H1 (cell line): Measurements from ENCODE around the gene GSTT2.

Experiments used
- CEBPB ChIP-seq: IDR thresholded peaks from 2 replicates; pipeline ENCODE4 v1.6.1; 2012; ENCODE audit warnings: low read depth, low read length
- EP300 ChIP-seq, 2 experiments: IDR thresholded peaks; 1 replicate in 1 of 2; 2 replicates in 1 of 2; pipeline ENCODE4 v1.6.1; 2011 to 2012; ENCODE audit warnings: low read depth in 2 of 2, low read length in 2 of 2, mild to moderate bottlenecking in 2 of 2, borderline replicate concordance in 1 of 2, inconsistent platforms in 1 of 2, moderate library complexity in 1 of 2
- GABPA ChIP-seq: IDR thresholded peaks from 2 replicates; pipeline ENCODE4 v1.6.1; 2011; ENCODE audit warnings: mild to moderate bottlenecking, low read length, moderate library complexity, borderline replicate concordance; ENCODE audit not compliant: insufficient read depth
- MAFK ChIP-seq: IDR thresholded peaks from 2 replicates; pipeline ENCODE4 v1.6.1; 2012; ENCODE audit warnings: low read depth, mild to moderate bottlenecking, improper control_type of control experiment, low read length
- POLR2A ChIP-seq, 2 experiments: IDR thresholded peaks; 1 replicate in 1 of 2; 2 replicates in 1 of 2; pipeline ENCODE4 v1.6.1; 2011; ENCODE audit warnings: low read depth in 2 of 2, low read length in 2 of 2, mild to moderate bottlenecking in 2 of 2; ENCODE audit errors: control extremely low read depth in 1 of 2
- POLR2AphosphoS5 ChIP-seq: IDR thresholded peaks from 2 replicates; pipeline ENCODE4 v1.6.1; 2011; ENCODE audit warnings: low read depth, low read length
- SIX5 ChIP-seq: IDR thresholded peaks from 2 replicates; pipeline ENCODE4 v1.6.1; 2011; ENCODE audit warnings: mild to moderate bottlenecking, low read depth, low read length
- TF ChIP-seq, protein P1 (sequence below): IDR thresholded peaks from 2 replicates; pipeline ENCODE4 v1.6.1; 2011; ENCODE audit warnings: low read depth, mild to moderate bottlenecking, low read length; ENCODE audit not compliant: insufficient read depth
- TF ChIP-seq, protein P2 (sequence below): IDR thresholded peaks from 2 replicates; pipeline ENCODE4 v1.6.1; 2012; ENCODE audit warnings: inconsistent platforms
- TF ChIP-seq, protein P3 (sequence below), 3 experiments: IDR thresholded peaks; 1 replicate in 2 of 3; 2 replicates in 1 of 3; pipeline versions ENCODE4 v1.5.1 to v1.6.1; 2011; ENCODE audit warnings: low read length in 3 of 3, mild to moderate bottlenecking in 3 of 3, inconsistent platforms in 2 of 3, low read depth in 1 of 3, moderate library complexity in 1 of 3; ENCODE audit not compliant: insufficient read depth in 1 of 3; ENCODE audit errors: control extremely low read depth in 1 of 3

DNA sequence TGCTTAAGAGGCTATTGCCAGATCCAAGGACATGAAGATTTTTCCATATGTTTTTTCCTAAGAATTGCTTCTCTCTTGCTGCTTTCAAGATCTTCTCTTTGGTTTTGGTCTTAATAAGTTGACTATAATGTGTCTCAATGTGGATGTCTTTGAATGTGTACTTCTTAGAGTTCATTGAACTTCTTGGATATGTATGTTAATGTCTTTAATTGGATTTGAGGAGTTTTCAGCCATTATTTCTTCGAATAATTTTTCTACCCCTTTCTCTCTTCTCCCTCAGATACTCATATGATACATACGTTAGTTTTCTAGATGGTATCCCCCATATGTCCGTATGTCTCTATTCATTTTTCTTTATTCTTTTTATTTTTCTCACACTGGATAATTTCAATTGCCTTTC, 44.4 kb downstream of the GSTT2 start:
- TF ChIP-seq POLR2A (IDR thresholded peaks at IDR 0.05; ENCODE audit: control extremely low read depth in 1 of 2, low read depth in 2 of 2, low read length in 2 of 2) (no peak), POLR2AphosphoS5 (no peak), GABPA (no peak), EP300 (IDR thresholded peaks at IDR 0.05; ENCODE audit: borderline replicate concordance in 1 of 2, low read depth in 2 of 2, low read length in 2 of 2) (no peak), MAFK (no peak), SIX5 (no peak), CEBPB (no peak)
- TF ChIP-seq, protein P1, sequence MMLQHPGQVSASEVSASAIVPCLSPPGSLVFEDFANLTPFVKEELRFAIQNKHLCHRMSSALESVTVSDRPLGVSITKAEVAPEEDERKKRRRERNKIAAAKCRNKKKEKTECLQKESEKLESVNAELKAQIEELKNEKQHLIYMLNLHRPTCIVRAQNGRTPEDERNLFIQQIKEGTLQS: no peak
- TF ChIP-seq, protein P2, sequence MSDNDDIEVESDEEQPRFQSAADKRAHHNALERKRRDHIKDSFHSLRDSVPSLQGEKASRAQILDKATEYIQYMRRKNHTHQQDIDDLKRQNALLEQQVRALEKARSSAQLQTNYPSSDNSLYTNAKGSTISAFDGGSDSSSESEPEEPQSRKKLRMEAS: no peak
- TF ChIP-seq, protein P3, sequence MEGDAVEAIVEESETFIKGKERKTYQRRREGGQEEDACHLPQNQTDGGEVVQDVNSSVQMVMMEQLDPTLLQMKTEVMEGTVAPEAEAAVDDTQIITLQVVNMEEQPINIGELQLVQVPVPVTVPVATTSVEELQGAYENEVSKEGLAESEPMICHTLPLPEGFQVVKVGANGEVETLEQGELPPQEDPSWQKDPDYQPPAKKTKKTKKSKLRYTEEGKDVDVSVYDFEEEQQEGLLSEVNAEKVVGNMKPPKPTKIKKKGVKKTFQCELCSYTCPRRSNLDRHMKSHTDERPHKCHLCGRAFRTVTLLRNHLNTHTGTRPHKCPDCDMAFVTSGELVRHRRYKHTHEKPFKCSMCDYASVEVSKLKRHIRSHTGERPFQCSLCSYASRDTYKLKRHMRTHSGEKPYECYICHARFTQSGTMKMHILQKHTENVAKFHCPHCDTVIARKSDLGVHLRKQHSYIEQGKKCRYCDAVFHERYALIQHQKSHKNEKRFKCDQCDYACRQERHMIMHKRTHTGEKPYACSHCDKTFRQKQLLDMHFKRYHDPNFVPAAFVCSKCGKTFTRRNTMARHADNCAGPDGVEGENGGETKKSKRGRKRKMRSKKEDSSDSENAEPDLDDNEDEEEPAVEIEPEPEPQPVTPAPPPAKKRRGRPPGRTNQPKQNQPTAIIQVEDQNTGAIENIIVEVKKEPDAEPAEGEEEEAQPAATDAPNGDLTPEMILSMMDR (IDR thresholded peaks at IDR 0.05; ENCODE audit: control extremely low read depth in 1 of 3, insufficient read depth in 1 of 3, low read depth in 1 of 3, low read length in 3 of 3): no peak
